ENCODE measurements around the gene CLDN4.

CLDN4 gene

GRCh38 chr7:73810998-73811360 is 19.8 kb upstream of the CLDN4 start:
- Histone ChIP-seq H3K14ac (ENCODE audit: low read length) (no peak overlapping the region), H3K79me2 (ENCODE audit: control insufficient read depth, insufficient read depth, low read length, poor library complexity) (no peaks in the 10 kb centered on the region), H3K4me1 (ENCODE audit: control insufficient read depth in 1 of 2, insufficient read depth in 2 of 2, low read length in 2 of 2) (peaks cover 6 to 8% of the 10 kb centered on the region in 2 experiments), H2BK120ac (ENCODE audit: insufficient read depth, low read length, poor library complexity) (no peak overlapping the region), H2AK5ac (ENCODE audit: low read length) (no peak overlapping the region), H2AFZ (ENCODE audit: insufficient read depth, low read length, poor library complexity) (no peak overlapping the region), H3K18ac (ENCODE audit: low read length) (no peak overlapping the region), H3K27ac (ENCODE audit: low read depth, low read length) (no peak overlapping the region), H3K4ac (ENCODE audit: low read depth, low read length) (no peak overlapping the region), H4K12ac (ENCODE audit: low read depth, low read length) (no peak overlapping the region), H2BK12ac (ENCODE audit: low read length) (peak overlapping the region; percentile 32), H4K91ac (ENCODE audit: low read depth, low read length) (no peak overlapping the region), H3K23ac (ENCODE audit: low read length) (no peak overlapping the region), H3K79me1 (ENCODE audit: low read length) (peaks cover 3% of the 10 kb centered on the region), H3K9ac (ENCODE audit: low read length) (no peak overlapping the region), H3K36me3 (ENCODE audit: control insufficient read depth in 1 of 2, insufficient read depth in 2 of 2, low read length in 2 of 2) (no peaks in the 10 kb centered on the region), H3K4me2 (ENCODE audit: low read length) (no peak overlapping the region), H4K8ac (ENCODE audit: low read depth, low read length) (no peak overlapping the region), H3K9me3 (ENCODE audit: insufficient read depth, low read depth, low read length) (no peaks in the 10 kb centered on the region), H3K4me3 (ENCODE audit: low read depth, low read length) (no peak overlapping the region), H2BK5ac (ENCODE audit: low read depth, low read length, poor library complexity) (no peak overlapping the region), H3K27me3 (ENCODE audit: insufficient read depth, low read length) (no peaks in the 10 kb centered on the region)
- no peak for DNase-seq
- no CpG with 5 or more reads among the region's 4 CpGs for WGBS (ENCODE audit: extremely low coverage, insufficient coverage, insufficient read length)

GRCh38 chr7:73811760-73812168 is 19.0 kb upstream of the CLDN4 start:
- Histone ChIP-seq H2BK120ac (ENCODE audit: insufficient read depth, low read length, poor library complexity) (no peak overlapping the region), H3K36me3 (ENCODE audit: control insufficient read depth in 1 of 2, insufficient read depth in 2 of 2, low read length in 2 of 2) (no peaks in the 10 kb centered on the region), H3K4me2 (ENCODE audit: low read length) (no peak overlapping the region), H4K12ac (ENCODE audit: low read depth, low read length) (no peak overlapping the region), H2AK5ac (ENCODE audit: low read length) (no peak overlapping the region), H3K4me3 (ENCODE audit: low read depth, low read length) (no peak overlapping the region), H2BK12ac (ENCODE audit: low read length) (no peak overlapping the region), H4K91ac (ENCODE audit: low read depth, low read length) (no peak overlapping the region), H3K4ac (ENCODE audit: low read depth, low read length) (no peak overlapping the region), H3K79me2 (ENCODE audit: control insufficient read depth, insufficient read depth, low read length, poor library complexity) (no peaks in the 10 kb centered on the region), H2BK5ac (ENCODE audit: low read depth, low read length, poor library complexity) (no peak overlapping the region), H3K14ac (ENCODE audit: low read length) (no peak overlapping the region), H4K8ac (ENCODE audit: low read depth, low read length) (no peak overlapping the region), H3K9ac (ENCODE audit: low read length) (no peak overlapping the region), H3K27ac (ENCODE audit: low read depth, low read length) (no peak overlapping the region), H2AFZ (ENCODE audit: insufficient read depth, low read length, poor library complexity) (no peak overlapping the region), H3K23ac (ENCODE audit: low read length) (no peak overlapping the region), H3K79me1 (ENCODE audit: low read length) (peaks cover 3% of the 10 kb centered on the region), H3K18ac (ENCODE audit: low read length) (no peak overlapping the region), H3K9me3 (ENCODE audit: insufficient read depth, low read depth, low read length) (no peaks in the 10 kb centered on the region), H3K27me3 (ENCODE audit: insufficient read depth, low read length) (no peaks in the 10 kb centered on the region), H3K4me1 (ENCODE audit: control insufficient read depth in 1 of 2, insufficient read depth in 2 of 2, low read length in 2 of 2) (peaks cover 6 to 8% of the 10 kb centered on the region in 2 experiments)
- DNase-seq = peak; percentile 86 to 91
- WGBS (ENCODE audit: extremely low coverage, insufficient coverage, insufficient read length) = no CpG with 5 or more reads among the region's 11 CpGs

GRCh38 chr7:73812996-73813395 is 17.8 kb upstream of the CLDN4 start:
- Histone ChIP-seq H4K12ac (ENCODE audit: low read depth, low read length) (no peak overlapping the region), H2BK12ac (ENCODE audit: low read length) (no peak overlapping the region), H3K27ac (ENCODE audit: low read depth, low read length) (no peak overlapping the region), H2BK5ac (ENCODE audit: low read depth, low read length, poor library complexity) (no peak overlapping the region), H2AFZ (ENCODE audit: insufficient read depth, low read length, poor library complexity) (no peak overlapping the region), H3K23ac (ENCODE audit: low read length) (no peak overlapping the region), H3K36me3 (ENCODE audit: control insufficient read depth in 1 of 2, insufficient read depth in 2 of 2, low read length in 2 of 2) (no peaks in the 10 kb centered on the region), H4K8ac (ENCODE audit: low read depth, low read length) (no peak overlapping the region), H3K79me2 (ENCODE audit: control insufficient read depth, insufficient read depth, low read length, poor library complexity) (no peaks in the 10 kb centered on the region), H3K4me1 (ENCODE audit: control insufficient read depth in 1 of 2, insufficient read depth in 2 of 2, low read length in 2 of 2) (peaks cover 6 to 8% of the 10 kb centered on the region in 2 experiments), H3K27me3 (ENCODE audit: insufficient read depth, low read length) (no peaks in the 10 kb centered on the region), H3K4me2 (ENCODE audit: low read length) (no peak overlapping the region), H3K4me3 (ENCODE audit: low read depth, low read length) (no peak overlapping the region), H2AK5ac (ENCODE audit: low read length) (no peak overlapping the region), H3K4ac (ENCODE audit: low read depth, low read length) (no peak overlapping the region), H3K14ac (ENCODE audit: low read length) (no peak overlapping the region), H3K18ac (ENCODE audit: low read length) (no peak overlapping the region), H2BK120ac (ENCODE audit: insufficient read depth, low read length, poor library complexity) (no peak overlapping the region), H3K79me1 (ENCODE audit: low read length) (peaks cover 3% of the 10 kb centered on the region), H3K9me3 (ENCODE audit: insufficient read depth, low read depth, low read length) (no peaks in the 10 kb centered on the region), H3K9ac (ENCODE audit: low read length) (no peak overlapping the region), H4K91ac (ENCODE audit: low read depth, low read length) (no peak overlapping the region)
- no peak for DNase-seq
- WGBS (ENCODE audit: extremely low coverage, insufficient coverage, insufficient read length) = no CpG with 5 or more reads among the region's 3 CpGs

- Histone ChIP-seq H2AK5ac (ENCODE audit: low read length) (no peak overlapping the region), H3K27me3 (ENCODE audit: insufficient read depth, low read length) (no peaks in the 10 kb centered on the region), H3K36me3 (ENCODE audit: control insufficient read depth in 1 of 2, insufficient read depth in 2 of 2, low read length in 2 of 2) (no peaks in the 10 kb centered on the region), H3K4me1 (ENCODE audit: control insufficient read depth in 1 of 2, insufficient read depth in 2 of 2, low read length in 2 of 2) (peaks cover 0 to 2% of the 10 kb centered on the region in 2 experiments), H3K14ac (ENCODE audit: low read length) (no peak overlapping the region), H3K27ac (ENCODE audit: low read depth, low read length) (no peak overlapping the region), H4K12ac (ENCODE audit: low read depth, low read length) (no peak overlapping the region), H2BK12ac (ENCODE audit: low read length) (no peak overlapping the region), H3K18ac (ENCODE audit: low read length) (no peak overlapping the region), H3K79me2 (ENCODE audit: control insufficient read depth, insufficient read depth, low read length, poor library complexity) (no peaks in the 10 kb centered on the region), H2BK120ac (ENCODE audit: insufficient read depth, low read length, poor library complexity) (no peak overlapping the region), H3K4me2 (ENCODE audit: low read length) (no peak overlapping the region), H2AFZ (ENCODE audit: insufficient read depth, low read length, poor library complexity) (no peak overlapping the region), H3K9me3 (ENCODE audit: insufficient read depth, low read depth, low read length) (no peaks in the 10 kb centered on the region), H3K4me3 (ENCODE audit: low read depth, low read length) (no peak overlapping the region), H4K91ac (ENCODE audit: low read depth, low read length) (no peak overlapping the region), H2BK5ac (ENCODE audit: low read depth, low read length, poor library complexity) (no peak overlapping the region), H3K9ac (ENCODE audit: low read length) (no peak overlapping the region), H4K8ac (ENCODE audit: low read depth, low read length) (no peak overlapping the region), H3K4ac (ENCODE audit: low read depth, low read length) (no peak overlapping the region), H3K79me1 (ENCODE audit: low read length) (no peaks in the 10 kb centered on the region), H3K23ac (ENCODE audit: low read length) (no peak overlapping the region)
- no peak for DNase-seq
- WGBS (ENCODE audit: extremely low coverage, insufficient coverage, insufficient read length) = no CpG with 5 or more reads among the region's 8 CpGs
Observed at GRCh38 chr7:73815436-73815835, 15.4 kb upstream of the CLDN4 start.
